Mucosa of gallbladder (tissue), 1 donor: ENCODE measurements around the gene METTL25. TPM values are rescaled to one million over a fixed set of nuclear protein-coding genes. Genes with fewer than 3 reads are reported as not detected.
"Not testable (repeated sequence)": the region's sequence is repeated elsewhere in the genome, so short reads cannot be mapped to it uniquely, and the experiment has no call there.

Experiments
- DNase-seq: peaks from one replicate; pipeline ENCODE4 v3.0.0-alpha.2; 2020; ENCODE audit warnings: low spot score
- total RNA-seq: library from RNA; stranded (reverse); gene quantifications from one replicate; pipeline ENCODE4 v1.2.1, GENCODE V29; 2021
- donor health status: DM: no; HTN: no; CAD: no.

METTL25 gene
- total RNA-seq = 14.0 TPM

- DNase-seq = peak; percentile 98
These were observed at the start of gene METTL25, which contains the start of gene CCDC59 for GRCh38 chr12:82358200-82359114. Gene METTL25, plus strand, starts transcription at chr12:82358529. Its CDS starts 37 bp downstream, at chr12:82358566. Gene CCDC59, minus strand, starts transcription at chr12:82358387. Its CDS starts 11 bp downstream, at chr12:82358376.

- DNase-seq = peak; percentile 62
These were observed 43.9 kb upstream of the METTL25 start for GRCh38 chr12:82314406-82314892.

GRCh38 chr12:82319276-82319675 is 39.1 kb upstream of the METTL25 start:
- no peak for DNase-seq

- no peak for DNase-seq
These were observed 32.6 kb upstream of the METTL25 start for GRCh38 chr12:82325540-82326336.

- no peak for DNase-seq
These were observed 31.3 kb upstream of the METTL25 start for GRCh38 chr12:82326905-82327503.

GRCh38 chr12:82327861-82328260 is 30.5 kb upstream of the METTL25 start:
- no peak for DNase-seq

- DNase-seq = no peak
These were observed 28.8 kb upstream of the METTL25 start for GRCh38 chr12:82329508-82329907.

GRCh38 chr12:82350161-82350560 is 8.2 kb upstream of the METTL25 start:
- DNase-seq = no peak

- DNase-seq = no peak
These were observed 6.9 kb upstream of the METTL25 start for GRCh38 chr12:82351390-82351789.

GRCh38 chr12:82357340-82357739 is 989 bp upstream of the METTL25 start:
- no peak for DNase-seq

GRCh38 chr12:82357845-82358199 is 507 bp upstream of the METTL25 start:
- DNase-seq = no peak

GRCh38 chr12:82359115-82359478 is 768 bp downstream of the METTL25 start:
- DNase-seq = no peak

- DNase-seq = not testable (repeated sequence)
These were observed 2.5 kb downstream of the METTL25 start for GRCh38 chr12:82360834-82361233.

- no peak for DNase-seq
These were observed 3.2 kb downstream of the METTL25 start for GRCh38 chr12:82361461-82361915.

- DNase-seq = no peak
These were observed 5.7 kb downstream of the METTL25 start for GRCh38 chr12:82363990-82364389.

- DNase-seq = no peak
These were observed 7.9 kb downstream of the METTL25 start for GRCh38 chr12:82366197-82366596.

- DNase-seq = no peak
These were observed 16.9 kb downstream of the METTL25 start for GRCh38 chr12:82375201-82375600.

GRCh38 chr12:82378997-82379396 is 20.7 kb downstream of the METTL25 start:
- no peak for DNase-seq

GRCh38 chr12:82383930-82384552 is 25.7 kb downstream of the METTL25 start:
- no peak for DNase-seq

- no peak for DNase-seq
These were observed 40.5 kb downstream of the METTL25 start for GRCh38 chr12:82398879-82399278.

GRCh38 chr12:82400819-82401218 is 42.5 kb downstream of the METTL25 start:
- DNase-seq = no peak

- DNase-seq = no peak
These were observed 48.3 kb downstream of the METTL25 start for GRCh38 chr12:82406651-82407050.
